CD4-positive, alpha-beta T cell treated with Interleukin-6 for 4 hours (primary cell): ENCODE data around the gene GLIS1.

Experiments used
- DNase-seq: peaks from one replicate; pipeline ENCODE4 v3.0.0-alpha.2; 2020; ENCODE audit warnings: mixed read lengths

The GLIS1 gene

DNA sequence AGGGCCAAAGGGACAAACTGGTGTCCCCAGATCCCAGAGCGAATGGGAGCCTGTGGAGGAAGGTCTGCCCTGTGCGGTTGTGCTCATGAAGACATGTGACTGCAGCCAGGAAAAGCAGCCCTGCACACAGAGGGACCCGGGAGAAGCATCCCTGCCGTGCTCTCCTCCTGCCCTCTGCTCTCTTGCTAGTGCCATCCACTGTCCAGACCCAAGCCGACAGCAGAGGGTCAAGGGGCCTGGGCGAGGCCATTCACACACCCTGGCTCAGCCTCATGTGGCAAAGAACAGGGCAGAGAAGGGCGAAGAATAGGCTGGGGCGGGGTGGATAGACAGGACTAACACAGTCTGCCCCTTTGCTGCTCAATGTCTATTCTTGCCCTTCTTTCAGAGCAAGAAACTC, 262.4 kb downstream of the GLIS1 start:
- DNase-seq: no peak

DNA sequence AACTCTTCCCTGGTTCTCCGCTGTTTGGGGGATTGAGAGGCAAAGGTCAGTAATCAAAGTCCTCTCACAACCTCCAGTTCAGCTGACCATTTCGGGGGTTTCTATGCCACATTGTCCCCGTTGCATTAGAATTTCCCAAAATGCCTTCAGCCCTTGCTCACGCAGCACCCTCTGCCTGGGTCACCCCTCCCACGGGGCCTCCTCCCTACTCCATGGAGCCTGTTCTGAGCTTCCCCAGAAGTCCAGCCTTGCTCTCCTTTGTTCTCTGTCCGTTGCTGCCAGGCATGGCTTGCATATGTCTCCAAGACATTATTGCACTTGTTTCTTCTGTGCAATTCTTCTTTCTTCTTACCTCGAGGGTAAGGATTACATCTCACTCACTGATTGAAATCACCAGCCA, 263.3 kb downstream of the GLIS1 start:
- no peak for DNase-seq

DNA sequence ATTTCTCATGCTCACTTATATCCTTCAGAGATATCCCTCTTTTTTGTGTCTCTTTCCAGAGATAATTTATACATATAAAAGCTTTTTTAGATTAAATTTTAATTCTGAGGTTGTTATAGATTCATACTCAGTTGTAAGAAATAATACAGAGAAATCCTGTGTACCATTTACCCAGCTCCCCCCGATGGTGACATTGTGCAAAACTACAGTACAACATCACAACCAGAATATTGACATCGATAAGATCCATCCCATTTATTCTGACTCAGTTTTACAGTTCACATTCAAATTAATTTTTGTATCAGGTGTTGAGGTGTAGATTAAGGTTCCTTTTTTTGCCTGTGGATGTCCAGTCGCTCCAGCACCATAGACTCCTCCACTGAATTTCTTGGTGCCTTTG, 265.5 kb downstream of the GLIS1 start:
- DNase-seq: peak; percentile 21

DNA sequence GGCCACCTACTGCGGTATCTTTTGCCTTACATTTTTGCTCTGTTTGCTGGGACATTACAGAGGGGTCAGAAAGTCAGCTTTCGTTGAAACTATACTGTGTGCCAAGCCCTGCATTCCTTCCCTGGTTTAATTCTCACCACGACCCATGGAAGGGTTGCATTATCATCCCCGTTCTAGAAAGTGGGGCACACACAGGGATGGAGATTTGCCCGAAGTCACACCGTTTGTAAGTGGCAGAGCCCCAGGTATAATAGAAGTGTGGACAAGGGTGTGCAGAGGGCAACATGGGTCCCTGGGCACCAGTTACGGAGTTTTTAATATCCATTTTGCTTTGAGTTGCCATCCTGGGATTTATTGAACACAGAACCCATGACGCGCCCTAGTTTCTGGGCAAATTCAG, 268.0 kb downstream of the GLIS1 start:
- DNase-seq: no peak

DNA sequence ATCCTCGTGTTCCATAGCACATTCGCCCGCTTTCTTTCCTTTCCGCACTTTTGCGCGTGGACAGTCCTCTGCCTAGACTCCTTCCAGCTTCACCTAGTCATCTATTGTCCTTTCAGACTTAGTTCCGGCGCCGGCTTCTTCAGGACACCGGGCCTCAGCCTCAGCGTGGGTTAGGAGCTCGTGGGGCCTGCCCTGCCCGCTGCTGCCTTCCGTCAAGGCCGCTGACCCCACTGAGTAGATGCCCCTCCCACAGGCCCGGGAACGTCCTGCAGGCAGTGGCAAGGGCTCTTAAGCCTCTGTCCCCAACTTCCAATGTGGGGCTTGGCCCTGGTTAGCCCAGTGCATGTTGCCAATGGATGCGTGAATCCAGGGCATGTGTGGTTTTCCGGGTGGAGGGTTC, 268.4 kb downstream of the GLIS1 start:
- no peak for DNase-seq

DNA sequence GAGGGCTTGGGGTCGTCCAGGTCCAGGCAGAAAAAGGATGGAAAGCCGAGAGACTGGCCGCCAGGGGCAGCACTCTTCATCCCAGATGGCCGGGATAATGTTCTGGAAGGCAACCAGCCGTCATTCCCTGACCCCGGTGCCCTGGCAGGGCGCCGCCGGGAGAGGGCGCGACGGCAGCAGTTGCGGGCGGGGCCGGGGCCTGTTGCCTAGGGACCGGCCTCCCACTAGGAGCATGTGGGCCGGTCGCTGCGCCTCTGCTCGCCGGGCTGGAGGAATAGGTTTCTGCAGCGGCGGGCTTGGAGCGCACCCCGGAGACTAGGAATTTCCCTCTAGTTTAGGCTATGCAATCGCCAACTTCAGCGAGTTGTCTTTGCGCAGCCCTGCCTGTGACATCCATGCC, 268.8 kb downstream of the GLIS1 start:
- DNase-seq: no peak

DNA sequence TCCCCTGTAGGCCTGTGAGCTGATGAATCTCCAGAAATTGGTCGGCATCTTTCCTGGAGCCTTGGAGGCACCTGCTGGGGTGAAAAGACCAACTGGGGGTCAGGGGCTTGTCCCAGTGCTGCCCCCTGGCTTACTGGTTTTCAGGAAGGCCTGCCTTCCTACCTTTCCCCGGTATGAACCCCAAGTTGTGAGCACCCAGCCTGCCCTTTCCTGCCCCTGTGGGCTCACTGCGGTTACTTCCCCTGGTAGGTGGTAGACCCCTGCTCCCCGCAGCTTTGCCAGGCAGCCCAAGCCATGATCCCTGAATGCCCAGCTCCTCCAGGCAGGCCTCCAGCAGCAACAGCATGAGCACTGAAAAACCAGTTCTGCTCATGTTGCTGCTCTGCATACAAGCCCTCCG, 269.6 kb downstream of the GLIS1 start:
- DNase-seq: no peak

DNA sequence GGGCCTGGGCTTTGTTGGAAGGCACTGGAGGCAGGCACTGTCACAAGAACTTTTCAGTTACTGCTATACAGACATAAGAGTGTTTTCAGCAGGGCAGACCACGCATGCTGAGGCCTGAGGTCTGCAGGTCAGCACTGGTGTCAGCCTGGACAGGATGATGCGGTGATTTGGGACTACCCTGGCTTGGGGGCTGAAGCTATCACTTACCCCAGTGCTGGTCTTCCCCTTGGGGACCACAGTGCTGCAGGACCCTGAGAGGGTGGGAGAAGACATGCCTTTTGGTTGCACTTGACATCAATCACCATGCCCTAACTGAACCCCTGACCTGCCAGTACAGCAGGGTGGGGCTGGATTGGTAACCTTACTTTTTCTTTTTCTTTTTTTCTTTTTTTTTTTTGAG, 270.6 kb downstream of the GLIS1 start:
- no peak for DNase-seq

DNA sequence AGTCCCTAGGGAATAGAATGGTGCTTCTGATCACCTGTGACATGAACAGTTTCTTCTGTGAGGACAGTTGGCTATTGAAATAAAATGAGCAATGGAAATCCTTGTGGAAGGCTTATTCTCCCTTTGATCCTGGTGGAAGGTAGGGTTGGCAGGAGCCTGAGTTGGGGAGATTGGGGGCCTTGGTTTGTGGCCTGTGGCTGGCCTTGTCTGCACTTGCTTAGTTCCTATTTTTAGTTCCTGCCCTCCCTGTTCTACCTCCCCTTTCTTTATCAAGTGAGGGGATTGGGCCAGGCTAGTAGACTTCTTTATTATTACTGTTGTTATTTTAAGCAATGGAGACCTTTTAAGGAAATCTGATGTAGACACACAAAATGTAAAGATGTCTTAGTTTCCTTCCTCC, 271.6 kb downstream of the GLIS1 start:
- no peak for DNase-seq

DNA sequence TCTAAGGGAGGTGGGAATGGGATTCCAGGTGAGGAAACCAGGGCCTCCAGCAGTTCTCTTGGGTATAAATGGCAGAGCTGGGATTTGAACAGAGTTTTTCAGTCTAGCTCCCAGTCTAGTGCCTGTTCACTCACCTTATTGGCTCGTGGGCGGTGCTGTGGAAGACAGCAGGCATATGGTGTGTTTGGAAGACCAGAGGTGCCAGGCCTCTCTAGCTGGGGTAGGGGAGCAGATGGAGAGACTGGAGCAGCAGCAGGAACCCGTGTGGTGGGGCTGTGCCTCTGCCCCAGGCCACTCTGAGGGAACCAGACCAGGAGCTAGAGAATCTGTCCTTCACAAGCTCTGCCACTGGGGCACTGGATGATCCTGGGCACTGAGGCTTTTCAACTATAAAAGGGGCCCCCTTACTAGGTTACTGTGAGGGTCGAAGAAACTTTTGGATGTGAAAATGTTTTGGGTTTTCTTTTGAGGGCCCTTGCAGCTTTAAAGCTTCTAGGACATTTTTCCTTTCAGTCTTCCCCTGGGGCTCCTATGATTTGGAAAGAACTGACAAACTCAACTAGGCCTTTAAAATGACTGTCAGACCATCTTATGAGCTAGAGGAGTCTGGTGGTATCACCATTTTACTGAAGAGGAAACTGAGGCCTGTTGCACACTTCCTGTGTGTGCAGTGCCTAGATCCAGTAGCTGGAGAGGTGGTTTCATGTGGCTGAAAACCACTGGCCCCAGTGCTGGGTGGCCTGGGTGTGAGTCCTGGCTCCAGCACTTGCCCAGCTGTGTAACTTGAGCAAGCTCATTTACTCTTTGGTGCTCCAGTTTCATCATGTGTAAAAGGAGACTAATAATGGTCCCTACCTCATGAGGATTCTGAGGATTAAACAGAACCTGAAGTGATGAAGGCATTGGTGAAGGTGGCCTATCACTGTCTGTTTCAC, 273.7 kb downstream of the GLIS1 start:
- DNase-seq: no peak

DNA sequence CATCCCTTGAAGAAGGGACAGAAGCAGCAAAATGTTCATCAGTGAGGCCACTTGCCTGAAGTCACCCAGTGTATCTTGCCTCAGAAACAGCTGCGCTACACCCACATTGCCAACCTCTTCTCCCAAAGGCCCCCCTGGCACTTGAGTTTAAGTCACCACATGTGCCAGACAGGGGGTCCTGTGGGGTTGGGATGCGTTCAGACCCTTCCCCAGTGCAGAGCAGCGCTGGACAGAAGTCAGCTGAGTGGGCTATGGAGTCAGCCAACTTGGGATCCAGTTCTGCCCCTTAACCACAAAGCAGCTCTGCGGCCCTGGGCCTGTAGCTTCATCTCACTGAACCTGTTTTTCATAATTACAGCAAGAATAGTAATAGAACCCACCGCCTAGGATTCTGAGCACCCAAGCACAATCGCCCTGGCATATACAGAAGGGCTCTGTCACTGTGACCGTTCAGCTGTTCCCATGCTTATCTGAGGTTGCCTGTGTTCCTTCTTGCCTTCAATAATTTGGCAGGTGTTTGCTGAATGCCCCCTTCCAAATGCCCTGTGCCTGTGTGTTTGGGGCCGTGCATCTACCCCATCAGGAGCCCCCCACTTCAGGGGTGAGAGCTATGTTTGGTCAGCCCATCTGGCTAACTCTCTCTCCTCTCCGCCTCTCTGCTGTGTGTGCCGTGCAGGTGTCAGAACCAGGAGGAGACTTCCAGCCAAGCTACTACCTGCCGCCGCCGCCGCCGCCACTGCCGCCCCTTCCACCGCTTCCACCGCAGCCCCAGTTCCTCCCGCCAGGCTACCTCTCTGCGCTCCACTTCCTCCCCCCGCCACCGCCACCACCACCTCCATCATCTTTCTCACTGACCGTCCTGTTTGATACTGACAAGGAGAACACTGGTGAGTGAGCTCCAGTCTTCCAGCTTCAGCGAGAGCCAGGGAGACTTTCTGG, 274.7 kb downstream of the GLIS1 start:
- DNase-seq: no peak

DNA sequence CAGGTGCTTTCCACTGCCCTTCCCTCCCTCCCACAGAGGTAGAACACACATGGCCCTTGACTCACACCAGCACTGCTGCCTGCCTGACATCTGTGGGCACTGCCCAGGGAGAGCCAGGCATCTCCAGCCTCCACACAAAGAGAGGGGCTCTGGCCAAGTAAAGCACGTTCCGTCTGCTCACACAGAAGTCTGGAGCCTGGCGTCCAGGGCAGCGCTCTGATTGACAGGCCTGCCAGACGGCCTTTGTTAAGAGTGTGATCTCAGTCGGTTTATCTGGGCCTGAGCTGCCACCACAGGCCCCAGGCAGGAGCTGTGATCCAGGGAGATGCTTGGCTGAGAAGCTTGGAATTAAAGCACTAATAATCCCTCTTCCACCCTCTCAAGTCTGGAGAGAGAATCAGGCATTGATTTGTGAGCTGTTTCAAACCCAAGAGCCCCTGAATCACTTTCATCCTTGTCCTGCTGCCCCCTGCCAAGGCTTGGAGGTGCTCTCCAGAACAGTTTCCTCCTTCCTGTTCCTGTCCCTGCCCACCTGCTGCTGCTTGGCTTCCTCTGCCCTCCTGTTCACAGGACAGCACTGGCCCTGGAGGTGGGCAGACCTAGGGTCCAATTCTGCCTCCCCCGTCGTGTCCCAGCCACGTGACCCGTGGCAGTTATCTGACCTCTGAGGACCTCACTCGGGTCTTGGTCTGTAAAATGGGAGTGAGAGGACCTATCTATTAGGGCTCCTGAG, 276.0 kb downstream of the GLIS1 start:
- no peak for DNase-seq

DNA sequence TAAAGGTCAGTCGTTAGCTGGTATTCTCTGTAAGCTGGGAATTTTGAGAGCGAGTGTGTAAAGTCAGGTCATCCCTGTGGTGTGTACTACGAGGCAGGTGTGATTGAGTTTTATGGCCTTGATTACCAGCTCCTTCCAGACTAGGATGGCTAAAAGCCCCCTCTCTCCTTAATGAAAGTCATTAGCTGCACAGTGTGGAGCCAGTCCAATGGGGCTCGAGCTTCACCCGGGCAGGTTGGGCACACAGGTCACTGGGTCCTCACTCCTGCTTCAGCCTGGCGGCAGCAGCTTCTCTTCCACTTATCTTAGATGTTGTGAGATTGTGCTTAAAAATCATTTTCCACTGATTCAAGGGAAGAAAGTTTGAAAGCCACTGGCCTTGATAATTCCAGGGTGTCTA, 276.8 kb downstream of the GLIS1 start:
- no peak for DNase-seq

DNA sequence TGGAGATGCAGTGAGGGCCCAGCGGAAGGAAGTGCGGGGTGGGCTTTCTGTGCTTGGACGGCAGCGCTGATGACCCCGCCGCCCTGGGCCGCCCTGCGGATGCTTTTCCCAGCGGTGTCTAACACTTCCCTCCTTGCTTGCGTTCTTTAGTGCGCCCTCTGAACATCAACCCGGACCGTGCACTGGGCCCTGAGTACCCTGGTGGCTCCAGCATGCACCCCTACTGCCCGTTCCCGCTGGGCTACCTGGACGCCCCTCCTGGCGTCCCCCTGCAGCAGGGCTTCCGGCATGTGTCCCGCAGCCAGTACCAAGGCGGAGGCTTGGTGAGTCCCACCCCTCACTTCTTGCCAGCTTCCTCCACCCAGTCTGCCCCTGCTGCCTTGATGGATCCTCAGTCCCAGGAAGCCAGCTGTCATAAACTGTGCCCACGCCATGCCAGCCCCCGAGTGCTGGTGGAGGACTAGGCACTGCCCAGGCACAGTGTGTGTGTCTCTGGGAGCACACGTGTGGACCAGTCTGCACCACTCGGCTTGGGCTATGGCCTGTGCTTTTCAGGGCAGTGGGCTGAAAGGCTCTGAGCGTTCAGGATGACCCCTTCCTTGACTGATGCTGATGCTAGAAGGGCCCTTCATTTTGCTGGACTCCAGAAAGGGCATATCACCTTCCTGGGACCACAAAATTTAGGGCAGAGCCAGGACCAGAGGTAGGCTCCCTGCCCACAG, 277.5 kb downstream of the GLIS1 start:
- no peak for DNase-seq

DNA sequence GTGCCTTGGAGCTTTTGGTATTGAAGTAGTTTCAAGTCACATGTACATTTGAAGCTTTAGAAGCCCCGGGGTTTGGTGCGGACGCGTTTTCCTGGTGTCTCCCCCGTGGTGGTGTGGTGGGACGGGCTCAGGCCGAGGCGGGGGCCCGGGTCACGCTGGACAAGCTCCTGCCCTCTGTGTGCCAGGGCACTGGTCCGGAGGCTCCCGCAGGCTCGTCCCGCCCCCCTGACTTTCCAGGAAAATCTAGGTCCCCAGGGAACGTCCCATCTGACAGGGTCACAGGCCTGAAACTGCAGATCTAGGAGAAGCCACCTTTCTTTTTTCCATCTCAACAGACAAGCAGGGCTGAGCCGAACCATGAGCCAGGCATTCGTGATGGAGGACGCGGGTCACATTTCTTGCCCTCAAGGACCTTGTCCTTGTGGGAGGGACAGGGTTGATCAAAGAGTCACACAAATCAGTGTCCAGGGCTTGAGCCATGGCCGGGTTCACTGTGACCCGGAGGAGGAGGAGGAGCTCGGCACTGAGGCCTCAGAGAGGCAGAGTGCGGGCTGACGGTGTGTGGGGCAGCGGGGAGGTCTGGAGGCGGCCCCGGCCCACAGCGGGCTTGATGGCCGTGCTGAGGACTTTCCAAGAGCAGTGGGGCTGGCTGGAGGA, 278.2 kb downstream of the GLIS1 start:
- no peak for DNase-seq

DNA sequence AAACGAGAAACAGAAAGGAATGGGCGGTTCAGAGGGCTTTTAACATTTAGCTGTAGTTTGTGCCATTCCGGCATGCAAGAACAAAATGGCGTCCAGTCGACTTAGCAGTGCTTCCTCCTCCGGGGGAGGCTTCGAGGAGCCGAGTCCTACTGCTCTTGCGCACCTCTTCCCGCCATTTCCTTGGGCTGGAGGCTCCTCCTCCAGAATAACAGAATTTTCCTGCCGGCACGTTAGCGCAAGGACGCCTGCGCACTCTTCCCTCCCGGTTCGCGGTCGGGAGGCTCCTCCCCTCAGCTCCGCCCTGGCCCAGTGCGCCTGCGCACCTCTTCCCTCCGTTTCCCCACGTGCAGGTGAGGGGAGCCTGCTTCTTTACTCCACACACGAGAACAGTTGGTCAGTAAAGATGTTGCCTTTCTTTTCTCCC, 278.7 kb downstream of the GLIS1 start:
- no peak for DNase-seq

DNA sequence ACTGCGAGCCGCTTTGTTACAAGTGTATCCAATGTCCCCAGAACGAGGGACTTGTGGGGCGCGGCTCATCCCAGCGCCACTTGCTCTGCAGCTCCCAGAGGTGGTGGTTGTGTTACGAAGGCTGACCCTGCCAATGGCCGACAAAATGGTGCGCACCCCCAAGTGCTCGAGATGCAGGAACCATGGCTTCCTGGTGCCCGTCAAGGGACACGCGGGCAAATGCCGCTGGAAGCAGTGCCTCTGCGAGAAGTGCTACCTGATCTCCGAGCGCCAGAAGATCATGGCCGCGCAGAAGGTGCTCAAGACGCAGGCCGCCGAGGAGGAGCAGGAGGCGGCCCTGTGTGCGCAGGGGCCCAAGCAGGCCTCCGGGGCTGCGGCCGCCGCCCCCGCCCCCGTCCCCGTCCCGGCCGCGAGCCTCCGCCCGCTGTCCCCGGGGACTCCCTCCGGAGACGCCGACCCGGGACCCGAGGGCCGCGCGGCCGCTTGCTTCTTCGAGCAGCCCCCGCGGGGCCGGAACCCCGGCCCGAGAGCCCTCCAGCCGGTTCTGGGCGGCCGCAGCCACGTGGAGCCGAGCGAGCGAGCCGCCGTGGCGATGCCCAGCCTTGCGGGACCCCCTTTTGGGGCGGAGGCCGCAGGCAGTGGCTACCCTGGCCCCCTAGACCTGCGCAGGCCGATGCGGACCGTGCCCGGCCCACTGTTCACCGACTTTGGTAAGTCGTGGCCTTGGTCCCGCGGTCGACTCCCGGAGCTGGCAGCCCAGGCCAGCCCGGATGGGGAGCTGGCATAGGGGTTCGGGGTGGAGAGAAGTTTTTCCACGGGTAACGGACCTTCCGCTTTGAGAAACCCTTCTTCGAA, 279.4 kb downstream of the GLIS1 start, which contains the start of gene DMRTB1:
Gene DMRTB1, plus strand, starts transcription at position 79 of the 855 bp plus-strand sequence. Its CDS starts 55 bp downstream, at position 134.
- DNase-seq: no peak

DNA sequence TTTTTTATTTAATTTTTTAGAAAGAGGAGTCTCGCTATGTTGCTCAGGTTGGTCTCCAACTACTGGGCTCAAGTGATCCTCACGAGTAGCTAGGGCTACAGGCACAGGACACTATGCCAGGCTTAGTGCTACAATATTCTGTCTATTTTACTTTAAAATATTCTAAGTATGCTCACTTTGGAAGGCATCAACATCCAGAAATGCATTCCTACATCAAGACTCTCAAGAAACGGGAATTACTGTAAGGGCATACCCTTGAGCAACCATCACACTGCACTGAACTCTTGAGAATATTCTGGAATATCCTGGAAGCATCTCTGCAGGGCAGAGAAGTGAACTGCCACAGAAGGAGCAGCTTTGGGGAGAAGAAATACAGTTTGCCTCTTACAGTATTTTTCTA, 280.3 kb downstream of the GLIS1 start:
- DNase-seq: no peak
